GM18505 (cell line): ENCODE data around the gene NTMT2.
"Not testable (repeated sequence)": the region's sequence is repeated elsewhere in the genome, so short reads cannot be mapped to it uniquely, and the experiment has no call there.

Experiments
- ATAC-seq: cut with Tn5 transposase; IDR thresholded peaks from one replicate; pipeline ENCODE4 v1.9.1; 2021; ENCODE audit not compliant: unreplicated experiment
- POLR2A ChIP-seq: IDR thresholded peaks from 4 replicates; pipeline ENCODE4 v1.6.1; 2011; ENCODE audit warnings: borderline replicate concordance; ENCODE audit not compliant: insufficient read depth, insufficient read length; ENCODE audit errors: extremely low read depth

NTMT2 gene

GRCh38 chr1:170140371-170140770 is 5.4 kb upstream of the NTMT2 start:
- TF ChIP-seq POLR2A: no peak
- ATAC-seq: no peak

- TF ChIP-seq POLR2A: no peak
Measured at GRCh38 chr1:170145061-170145460, 698 bp upstream of the NTMT2 start.

GRCh38 chr1:170146720-170147263 is 1.0 kb downstream of the NTMT2 start:
- no peak for TF ChIP-seq POLR2A
- ATAC-seq: no peak

More at GRCh38 chr1:170145061-170145460, 698 bp upstream of the NTMT2 start:
- ATAC-seq: no peak

GRCh38 chr1:170149241-170149640 is 3.5 kb downstream of the NTMT2 start:
- no peak for TF ChIP-seq POLR2A
- no peak for ATAC-seq

- no peak for TF ChIP-seq POLR2A
- no peak for ATAC-seq
Measured at GRCh38 chr1:170150016-170150415, 4.3 kb downstream of the NTMT2 start.

GRCh38 chr1:170150921-170151320 is 5.2 kb downstream of the NTMT2 start:
- no peak for TF ChIP-seq POLR2A
- no peak for ATAC-seq

- no peak for ATAC-seq
- TF ChIP-seq POLR2A: no peak
Measured at GRCh38 chr1:170153417-170153816, 7.7 kb downstream of the NTMT2 start.

- no peak for ATAC-seq
- TF ChIP-seq POLR2A: no peak
Measured at GRCh38 chr1:170155055-170155454, 9.3 kb downstream of the NTMT2 start.

- ATAC-seq: no peak
- no peak for TF ChIP-seq POLR2A
Measured at GRCh38 chr1:170156594-170156993, 10.8 kb downstream of the NTMT2 start.

- no peak for ATAC-seq
- TF ChIP-seq POLR2A: no peak
Measured at GRCh38 chr1:170157820-170158219, 12.1 kb downstream of the NTMT2 start.

- no peak for ATAC-seq
- TF ChIP-seq POLR2A: no peak
Measured at GRCh38 chr1:170162459-170163246, 16.9 kb downstream of the NTMT2 start.

GRCh38 chr1:170164103-170164763 is 18.5 kb downstream of the NTMT2 start:
- no peak for TF ChIP-seq POLR2A
- ATAC-seq: no peak

- no peak for ATAC-seq
- no peak for TF ChIP-seq POLR2A
Measured at GRCh38 chr1:170166518-170167180, 20.9 kb downstream of the NTMT2 start.

- ATAC-seq: no peak
- no peak for TF ChIP-seq POLR2A
Measured at GRCh38 chr1:170168265-170168664, 22.5 kb downstream of the NTMT2 start.

GRCh38 chr1:170170513-170170912 is 24.8 kb downstream of the NTMT2 start:
- not testable (repeated sequence) for ATAC-seq
